ENCODE data around the gene ANKFY1.

ANKFY1 gene

DNA sequence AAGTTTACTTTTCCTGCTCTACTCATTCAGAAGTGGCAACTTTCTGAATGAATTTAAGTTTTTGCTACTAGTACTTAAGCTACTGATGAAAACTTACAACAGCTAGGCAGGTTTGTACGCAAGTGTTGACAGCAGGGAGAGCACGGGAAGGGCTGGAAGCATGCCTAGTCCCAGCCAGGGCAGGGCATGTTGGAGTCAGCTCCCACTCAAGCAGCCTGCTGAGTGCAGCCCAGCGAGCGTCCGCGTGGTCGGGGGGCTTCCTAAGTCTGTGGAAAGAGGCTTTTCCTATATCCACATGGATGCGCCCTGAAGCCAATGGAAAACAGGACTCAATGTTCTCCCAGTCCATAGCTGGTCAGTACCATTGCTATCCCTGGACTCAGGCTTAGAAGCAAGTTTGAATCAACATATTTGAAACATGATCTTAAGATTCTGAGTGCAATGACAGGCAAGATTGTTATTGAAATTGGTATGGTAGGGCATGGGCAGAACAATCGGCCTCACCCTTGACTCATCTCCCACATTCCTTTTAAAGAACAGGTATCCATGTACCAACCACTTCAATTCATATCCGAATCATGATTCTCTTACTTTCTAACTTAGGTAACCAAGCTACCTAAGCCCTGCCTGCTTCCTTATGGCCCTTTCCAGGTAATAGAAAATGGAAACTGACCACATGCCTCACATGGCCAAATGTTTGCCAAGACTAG lies 98.3 kb downstream of the ANKFY1 start:
- TF ChIP-seq, protein P1, sequence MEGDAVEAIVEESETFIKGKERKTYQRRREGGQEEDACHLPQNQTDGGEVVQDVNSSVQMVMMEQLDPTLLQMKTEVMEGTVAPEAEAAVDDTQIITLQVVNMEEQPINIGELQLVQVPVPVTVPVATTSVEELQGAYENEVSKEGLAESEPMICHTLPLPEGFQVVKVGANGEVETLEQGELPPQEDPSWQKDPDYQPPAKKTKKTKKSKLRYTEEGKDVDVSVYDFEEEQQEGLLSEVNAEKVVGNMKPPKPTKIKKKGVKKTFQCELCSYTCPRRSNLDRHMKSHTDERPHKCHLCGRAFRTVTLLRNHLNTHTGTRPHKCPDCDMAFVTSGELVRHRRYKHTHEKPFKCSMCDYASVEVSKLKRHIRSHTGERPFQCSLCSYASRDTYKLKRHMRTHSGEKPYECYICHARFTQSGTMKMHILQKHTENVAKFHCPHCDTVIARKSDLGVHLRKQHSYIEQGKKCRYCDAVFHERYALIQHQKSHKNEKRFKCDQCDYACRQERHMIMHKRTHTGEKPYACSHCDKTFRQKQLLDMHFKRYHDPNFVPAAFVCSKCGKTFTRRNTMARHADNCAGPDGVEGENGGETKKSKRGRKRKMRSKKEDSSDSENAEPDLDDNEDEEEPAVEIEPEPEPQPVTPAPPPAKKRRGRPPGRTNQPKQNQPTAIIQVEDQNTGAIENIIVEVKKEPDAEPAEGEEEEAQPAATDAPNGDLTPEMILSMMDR (IDR thresholded peaks at IDR 0.05; ENCODE audit: low read depth, low read length, missing control alignments), result no peak
- no peak for DNase-seq (ENCODE audit: extremely low read depth, low read depth)
- H3K4me3 ChIP-seq (replicated peaks; ENCODE audit: low read depth, low read length), result no peak overlapping the region

DNA sequence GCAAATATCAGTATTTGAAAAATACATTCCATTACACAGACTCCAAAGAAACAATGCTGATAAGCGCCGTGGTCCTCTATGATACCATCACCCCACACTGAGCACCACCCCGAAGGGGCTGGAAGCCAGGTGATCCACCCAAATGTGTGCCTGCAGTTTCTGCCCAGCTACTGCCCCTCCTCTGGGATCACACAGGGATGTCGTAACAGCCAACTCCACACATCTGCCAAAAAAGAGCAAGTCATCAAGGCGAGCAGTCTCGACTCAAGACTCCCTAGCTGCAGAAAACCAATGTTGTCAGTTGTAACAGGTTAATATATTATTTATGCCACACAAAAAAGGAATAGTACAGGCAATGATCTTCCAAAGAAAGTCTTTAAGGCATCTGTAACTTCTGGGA lies 99.8 kb downstream of the ANKFY1 start:
- no peak for DNase-seq (ENCODE audit: extremely low read depth, low read depth)
- no peak overlapping the region for H3K4me3 ChIP-seq (replicated peaks; ENCODE audit: low read depth, low read length)
- TF ChIP-seq, protein P1 (IDR thresholded peaks at IDR 0.05; ENCODE audit: low read depth, low read length, missing control alignments), result no peak

DNA sequence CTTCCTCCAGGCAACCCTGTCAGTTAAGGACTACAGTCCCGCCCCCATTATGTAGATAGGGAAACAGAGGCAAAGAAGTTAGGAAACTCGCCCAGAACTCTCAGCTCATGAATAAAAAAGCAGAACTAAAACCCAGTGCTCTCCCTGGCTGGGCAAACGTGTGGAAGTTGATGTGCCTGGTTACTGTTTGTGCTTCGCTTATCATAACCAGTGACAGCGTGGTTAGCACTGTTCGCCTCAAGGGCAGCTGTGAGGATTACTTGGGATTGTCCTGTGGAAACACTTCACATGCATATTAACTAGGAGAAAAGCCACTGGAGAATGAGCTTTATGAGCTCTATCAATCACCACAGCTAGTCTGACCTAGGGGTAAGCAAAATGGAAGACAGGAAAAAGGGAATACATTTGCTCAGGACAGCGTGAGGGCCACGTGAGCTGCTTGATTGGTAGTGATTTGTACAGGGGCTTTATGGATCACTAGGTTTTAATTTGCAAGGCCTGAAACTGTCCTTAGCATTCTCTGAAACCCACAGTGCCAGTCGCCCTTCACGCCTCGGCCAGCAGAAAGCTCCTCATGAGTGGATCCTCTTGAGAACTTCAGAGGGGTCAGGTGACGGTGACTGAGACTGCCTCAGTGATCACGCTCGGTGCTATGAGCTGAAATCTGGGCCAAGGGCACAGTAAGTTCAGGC lies 100.9 kb downstream of the ANKFY1 start:
- H3K4me3 ChIP-seq (replicated peaks; ENCODE audit: low read depth, low read length), result no peak overlapping the region
- TF ChIP-seq, protein P1 (IDR thresholded peaks at IDR 0.05; ENCODE audit: low read depth, low read length, missing control alignments), result no peak
- no peak for DNase-seq (ENCODE audit: extremely low read depth, low read depth)

DNA sequence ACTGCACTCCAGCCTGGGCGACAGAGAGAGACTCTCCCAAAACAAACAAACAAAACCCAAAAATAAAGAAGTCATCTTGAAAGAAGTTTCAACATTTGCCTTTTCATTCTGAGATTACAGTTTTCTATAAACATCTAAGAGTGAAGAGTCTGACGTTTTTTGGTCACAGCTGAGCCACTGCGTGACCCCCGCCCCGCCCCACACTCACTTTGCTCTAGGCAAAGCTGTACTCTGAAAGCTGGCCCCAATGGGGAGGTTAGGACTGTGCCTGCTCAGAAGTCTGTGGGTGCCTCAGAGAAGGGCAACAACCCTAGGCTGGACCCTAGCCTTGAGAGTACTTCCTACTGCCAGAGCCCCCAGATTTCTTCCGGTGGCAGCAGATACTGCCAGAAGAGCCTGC lies 101.5 kb downstream of the ANKFY1 start:
- H3K4me3 ChIP-seq (replicated peaks; ENCODE audit: low read depth, low read length), result no peak overlapping the region
- TF ChIP-seq, protein P1 (IDR thresholded peaks at IDR 0.05; ENCODE audit: low read depth, low read length, missing control alignments), result no peak
- DNase-seq (ENCODE audit: extremely low read depth, low read depth), result no peak

DNA sequence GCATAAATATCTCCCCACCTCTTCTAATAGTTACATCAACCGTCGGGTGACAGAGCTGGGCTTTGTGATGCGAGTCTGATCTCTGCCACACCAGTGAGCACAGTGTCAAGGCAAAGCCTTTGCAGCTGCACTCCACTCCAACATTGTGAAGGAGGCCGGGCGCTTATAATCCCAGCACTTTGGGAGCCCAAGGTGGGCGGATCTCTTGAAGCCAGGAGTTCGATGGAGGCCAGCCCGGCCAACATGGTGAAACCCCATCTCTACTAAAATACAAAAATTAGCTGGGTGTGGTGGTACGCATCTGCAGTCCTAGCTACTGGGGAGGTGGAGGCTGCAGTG lies 101.8 kb downstream of the ANKFY1 start:
- H3K4me3 ChIP-seq (replicated peaks; ENCODE audit: low read depth, low read length), result no peak overlapping the region
- no peak for DNase-seq (ENCODE audit: extremely low read depth, low read depth)
- TF ChIP-seq, protein P1 (IDR thresholded peaks at IDR 0.05; ENCODE audit: low read depth, low read length, missing control alignments), result no peak

DNA sequence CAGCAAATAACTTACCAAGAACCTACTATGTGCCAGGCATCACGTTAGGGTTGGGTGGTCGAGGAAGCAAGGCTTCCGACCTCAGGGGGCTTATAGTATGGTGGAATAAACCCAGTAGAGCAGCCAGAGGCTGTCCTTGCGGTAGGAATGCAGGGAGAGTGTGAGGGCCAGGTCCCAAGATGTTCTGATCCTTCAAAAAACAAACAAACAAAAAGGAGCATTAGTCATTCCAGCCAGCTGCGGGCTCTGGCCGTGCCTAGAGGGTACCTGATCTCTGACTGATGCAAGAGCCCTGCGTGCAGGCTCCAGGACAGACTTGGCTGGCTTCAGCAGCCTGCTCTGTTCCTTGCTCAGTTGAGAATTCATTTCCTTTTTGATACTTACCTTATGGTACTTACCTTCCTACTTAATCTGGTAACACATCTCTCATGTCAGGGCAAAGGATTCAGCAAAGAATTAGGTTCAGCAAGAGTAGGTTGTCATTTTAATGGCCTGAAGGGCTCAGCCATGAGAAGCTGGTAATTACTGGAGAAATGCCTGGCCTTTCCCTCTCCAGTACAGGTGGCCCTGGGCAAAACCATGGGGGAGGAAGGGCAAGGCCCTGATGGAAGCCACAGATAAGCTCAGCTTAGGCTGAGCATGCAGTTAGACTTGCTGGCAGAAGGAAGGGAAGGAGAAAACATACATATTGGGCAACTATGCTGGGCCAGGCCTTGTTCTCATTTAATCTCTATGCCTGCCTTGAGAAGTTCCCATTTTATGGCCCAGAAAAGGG lies 102.4 kb downstream of the ANKFY1 start:
- TF ChIP-seq, protein P1 (IDR thresholded peaks at IDR 0.05; ENCODE audit: low read depth, low read length, missing control alignments), result peak; percentile 53
- peak; percentile 75 for DNase-seq (ENCODE audit: extremely low read depth, low read depth)
- H3K4me3 ChIP-seq (replicated peaks; ENCODE audit: low read depth, low read length), result no peak overlapping the region
